HuH-7.5 (cell line): ENCODE results near the gene METAP2.

Experiments
- DNase-seq: peaks from one replicate; pipeline ENCODE4 v3.0.0; 2011; ENCODE audit warnings: low spot score

Gene METAP2

GRCh38 chr12:95551305-95551704 lies 77.4 kb downstream of the METAP2 start, which contains the start of gene USP44:
Gene USP44, minus strand, starts transcription at chr12:95551476. Its CDS starts 17,220 bp downstream, at chr12:95534256.
- no peak for DNase-seq

GRCh38 chr12:95551913-95552516 lies 78.1 kb downstream of the METAP2 start:
- no peak for DNase-seq

- DNase-seq: no peak
Observed at GRCh38 chr12:95553197-95553943, 79.4 kb downstream of the METAP2 start.

DNA sequence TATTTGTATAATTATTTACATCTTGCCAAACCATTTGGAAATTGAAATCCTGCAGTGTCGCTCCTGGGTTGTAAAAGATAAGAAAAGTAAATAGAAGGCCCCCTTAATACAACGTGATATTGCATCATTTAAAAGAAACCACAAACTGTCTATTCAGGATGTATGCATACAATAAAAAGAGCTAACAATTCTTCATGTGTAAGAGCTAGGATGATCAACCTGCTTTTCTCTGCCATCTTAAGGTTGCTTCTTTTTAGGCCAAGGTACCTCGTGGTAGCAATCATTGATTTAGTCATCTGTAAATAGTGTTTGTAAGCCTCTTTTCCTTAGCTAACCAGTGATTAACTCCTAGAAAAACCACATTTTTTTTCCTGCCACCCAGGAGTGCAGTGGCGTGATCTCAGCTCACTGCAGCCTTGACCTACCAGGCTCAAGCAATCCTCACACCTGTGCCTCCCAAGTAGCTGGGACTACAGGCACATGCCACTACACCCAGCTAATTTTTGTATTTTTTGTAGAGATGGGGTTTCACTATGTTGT lies 80.7 kb downstream of the METAP2 start:
- DNase-seq: no peak

GRCh38 chr12:95557625-95558024 lies 83.7 kb downstream of the METAP2 start:
- no peak for DNase-seq
